ENCODE measurements around the gene TMPRSS2.

Gene TMPRSS2

DNA sequence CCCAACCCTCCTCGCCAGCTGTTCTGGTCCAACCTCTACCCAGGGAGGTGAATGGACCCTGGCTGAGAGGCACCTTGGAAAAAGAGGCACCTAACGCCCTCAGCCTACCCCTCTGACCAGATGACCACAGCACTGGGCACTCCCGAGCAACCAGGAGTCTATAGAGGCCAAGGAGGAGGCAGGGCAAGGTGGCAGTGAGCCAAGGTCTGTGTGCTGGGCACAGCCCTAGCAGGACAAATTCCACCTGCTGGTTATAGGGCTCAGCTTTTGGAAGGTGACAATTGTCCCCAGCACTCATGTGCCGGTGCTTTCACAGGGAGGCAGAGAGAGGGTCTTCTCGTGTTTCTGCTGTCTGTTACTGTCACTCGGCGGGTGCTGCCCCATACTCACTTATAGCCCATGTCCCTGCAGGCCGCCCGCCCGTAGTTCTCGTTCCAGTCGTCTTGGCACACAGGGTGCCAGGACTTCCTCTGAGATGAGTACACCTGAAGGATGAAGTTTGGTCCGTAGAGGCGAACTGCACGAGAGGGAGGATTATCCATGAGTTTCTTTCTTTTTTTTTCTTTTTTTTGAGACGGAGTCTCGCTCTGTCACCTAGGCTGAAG, 27.8 kb downstream of the TMPRSS2 start:
- DNase-seq = no peak

DNA sequence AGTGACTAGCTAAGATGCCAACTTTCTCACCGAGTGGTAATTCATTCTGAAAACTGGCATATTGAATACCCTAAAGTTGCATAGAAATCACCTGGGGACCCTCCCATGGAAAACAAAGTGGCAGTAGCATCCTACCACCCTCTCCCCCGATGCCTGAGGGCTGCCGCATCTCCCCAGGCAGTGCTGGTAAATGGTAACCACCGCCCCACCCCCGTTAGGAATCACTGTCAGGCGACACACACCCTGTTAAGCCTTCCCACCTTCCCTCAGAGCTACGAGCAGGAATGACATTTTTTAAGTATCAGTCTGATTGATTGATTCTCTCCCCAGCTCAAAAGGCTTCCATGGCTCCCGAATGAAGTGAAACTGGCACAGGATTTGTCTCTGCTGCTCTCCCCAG, 28.3 kb downstream of the TMPRSS2 start:
- DNase-seq = no peak

- DNase-seq = no peak
Measured at GRCh38 chr21:41478319-41479177, 29.4 kb downstream of the TMPRSS2 start.

GRCh38 chr21:41477641-41478318, 30.2 kb downstream of the TMPRSS2 start:
- no peak for DNase-seq

- no peak for DNase-seq
Measured at GRCh38 chr21:41475714-41476420, 32.1 kb downstream of the TMPRSS2 start.

DNA sequence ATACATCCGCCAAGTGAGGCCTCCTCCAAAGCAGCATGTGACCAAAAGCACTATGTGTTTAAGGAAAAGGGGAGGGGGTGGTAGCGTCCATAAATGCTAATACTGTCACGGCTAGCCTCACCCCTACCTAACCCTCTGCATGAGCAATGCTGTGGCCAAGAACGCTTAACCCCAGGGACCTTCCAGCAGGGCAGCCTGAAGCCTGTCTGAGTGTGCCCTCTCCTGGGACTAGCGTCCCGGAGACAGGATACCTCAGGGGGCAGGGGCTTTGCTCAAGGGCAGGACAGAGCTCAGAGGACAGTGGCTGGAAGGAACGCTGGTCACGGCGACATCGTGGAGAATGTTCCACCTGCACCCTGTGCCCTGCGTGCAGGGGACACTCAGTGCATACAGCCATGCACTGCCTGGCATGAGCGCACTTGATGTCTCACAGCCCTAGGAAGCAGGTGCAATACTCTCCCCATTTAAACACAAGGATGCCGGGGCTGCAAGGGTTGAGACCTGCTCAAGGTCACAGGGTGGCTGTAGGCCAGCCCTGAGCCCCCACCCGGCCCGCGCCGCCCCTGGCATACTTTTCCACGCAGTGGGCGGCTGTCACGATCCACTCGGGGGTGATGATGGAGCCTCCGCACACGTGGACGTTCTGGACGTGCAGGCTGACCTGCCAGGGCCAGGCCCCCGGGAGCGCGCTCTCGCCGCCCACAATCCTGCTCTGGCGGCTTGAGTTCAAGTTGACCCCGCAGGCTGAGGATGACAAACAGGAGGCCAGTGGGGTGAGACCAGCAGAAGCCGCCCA, 35.0 kb downstream of the TMPRSS2 start:
- DNase-seq = no peak

- no peak for DNase-seq
Measured at GRCh38 chr21:41470054-41470453, 37.9 kb downstream of the TMPRSS2 start.

DNA sequence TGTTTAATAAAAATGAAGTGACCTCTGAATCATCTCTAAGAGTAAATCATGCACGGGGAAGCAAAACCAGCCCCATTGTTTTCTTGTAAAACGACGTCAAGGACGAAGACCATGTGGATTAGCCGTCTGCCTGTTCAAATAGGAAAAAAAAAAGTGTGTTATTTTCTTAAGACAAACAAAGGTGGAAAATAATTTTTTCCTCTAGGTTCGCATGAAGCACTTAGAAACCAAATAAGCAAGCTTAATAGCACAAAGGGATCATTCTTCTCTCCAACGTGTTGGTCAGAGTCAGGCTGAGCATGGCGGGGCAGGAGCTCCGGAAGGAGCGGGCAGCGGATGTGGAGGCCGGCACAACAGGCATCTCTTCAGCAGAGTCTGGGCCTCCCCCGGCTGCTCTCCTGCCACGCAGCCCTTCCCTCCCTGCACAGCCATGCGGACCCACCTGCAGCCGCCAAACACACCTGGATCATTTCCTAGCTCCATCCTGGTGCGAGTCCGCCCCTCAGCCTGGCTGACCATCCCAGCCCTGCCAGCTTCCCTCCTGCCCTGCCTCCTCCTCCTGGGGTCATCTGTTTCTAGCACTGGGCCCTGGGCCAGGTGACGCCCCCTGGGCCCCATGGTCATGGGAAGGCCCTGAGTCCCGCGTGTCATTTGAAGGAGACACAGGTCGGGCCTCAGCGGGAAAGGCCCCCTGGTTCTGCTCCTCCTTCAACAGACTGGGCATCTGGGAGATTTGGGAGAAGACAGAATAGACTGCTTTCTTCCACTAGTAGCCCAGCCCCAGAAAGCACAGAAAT, 41.7 kb downstream of the TMPRSS2 start:
- no peak for DNase-seq

DNA sequence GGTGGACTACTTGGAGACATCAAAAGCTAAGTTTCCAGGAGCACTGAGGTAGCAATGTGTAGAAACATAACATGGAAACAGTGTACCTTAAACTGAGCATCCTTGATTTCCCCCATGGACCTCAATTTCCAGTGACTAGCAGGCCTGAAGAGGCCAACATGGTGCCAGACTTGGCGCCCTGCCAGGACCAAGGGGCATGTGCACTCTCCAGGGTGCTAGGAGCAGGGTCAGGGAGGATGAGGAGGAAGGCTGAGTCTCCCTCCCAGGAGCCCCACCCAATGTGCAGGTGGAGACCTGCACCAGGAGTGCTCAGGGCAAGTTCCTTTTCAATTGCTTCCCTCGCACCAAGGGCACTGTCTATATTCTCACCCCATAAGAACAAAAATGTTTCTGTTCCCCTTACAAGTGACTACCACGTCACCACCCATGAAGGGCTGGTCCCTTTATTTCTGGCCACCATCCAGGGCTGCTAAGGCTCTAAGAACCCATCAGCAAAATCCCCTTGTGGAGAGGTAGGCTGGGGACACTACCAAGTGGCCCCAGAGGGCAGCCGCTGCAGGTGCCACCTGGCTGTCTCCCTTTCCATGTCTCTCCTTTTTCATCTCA, 42.7 kb downstream of the TMPRSS2 start:
- no peak for DNase-seq

- peak; percentile 59 for DNase-seq
Measured at GRCh38 chr21:41460578-41461527, 47.1 kb downstream of the TMPRSS2 start.

- no peak for DNase-seq
Measured at GRCh38 chr21:41459884-41460534, 47.9 kb downstream of the TMPRSS2 start.

- no peak for DNase-seq
Measured at GRCh38 chr21:41458559-41458958, 49.4 kb downstream of the TMPRSS2 start.

GRCh38 chr21:41458121-41458520, 49.8 kb downstream of the TMPRSS2 start:
- no peak for DNase-seq

DNA sequence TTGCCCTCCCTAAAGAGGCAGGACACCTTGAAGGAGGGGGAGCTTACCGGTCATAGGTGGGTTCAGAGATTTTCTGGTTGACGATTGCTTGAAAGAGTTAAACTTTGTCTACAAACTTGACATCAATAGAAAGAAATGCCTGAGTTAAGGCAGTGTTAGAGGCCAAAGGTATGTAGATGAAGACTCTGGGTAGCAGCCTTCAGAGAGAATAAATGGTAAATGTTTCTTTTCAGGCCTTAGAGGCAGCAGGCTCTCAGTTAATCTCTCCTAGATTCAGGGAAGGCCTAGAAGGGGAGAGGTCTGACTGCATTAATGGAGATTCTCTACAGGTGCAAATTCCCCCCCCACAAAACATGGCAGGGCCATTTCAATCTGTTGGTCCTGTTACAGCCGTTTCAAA, 54.2 kb downstream of the TMPRSS2 start:
- no peak for DNase-seq

DNA sequence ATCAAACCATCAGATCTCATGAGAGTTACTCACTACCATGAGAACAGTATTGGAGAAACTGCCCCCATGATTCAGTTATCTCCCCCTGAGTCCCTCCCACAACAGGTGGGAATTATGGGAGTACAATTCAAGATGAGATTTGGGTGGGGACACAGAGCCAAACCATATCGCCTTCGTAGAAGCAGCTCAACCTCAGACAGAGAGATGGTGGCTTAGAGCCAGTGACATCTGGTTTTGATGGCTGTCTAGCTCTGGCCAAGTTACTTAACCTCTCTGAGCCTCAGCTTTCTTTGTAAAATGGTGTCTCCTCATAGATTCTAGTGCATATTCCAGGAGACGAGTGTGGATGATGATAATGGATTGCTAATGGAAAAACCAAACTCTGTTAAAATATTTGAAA, 54.8 kb downstream of the TMPRSS2 start:
- DNase-seq = no peak

- no peak for DNase-seq
Measured at GRCh38 chr21:41451753-41452676, 55.9 kb downstream of the TMPRSS2 start.

GRCh38 chr21:41449613-41450012, 58.3 kb downstream of the TMPRSS2 start:
- DNase-seq = no peak

DNA sequence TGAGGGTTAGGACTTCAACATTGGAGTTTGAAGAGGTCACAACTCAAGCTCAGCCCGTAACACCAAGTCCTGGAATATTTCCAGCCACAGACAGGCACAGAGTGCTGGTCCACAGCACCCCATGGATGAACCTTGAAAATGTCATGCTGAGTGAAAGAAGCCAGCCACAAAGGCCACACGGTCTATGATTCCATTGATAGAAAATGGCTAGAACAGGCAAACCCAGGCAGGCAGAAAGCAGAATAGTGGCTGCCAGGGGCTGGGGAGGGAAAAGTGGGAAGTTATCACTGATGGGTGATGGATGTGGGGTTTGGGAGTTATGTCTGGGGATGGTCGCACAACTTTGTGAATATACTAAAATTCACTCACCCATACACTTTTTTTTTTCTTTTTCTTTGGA, 60.6 kb downstream of the TMPRSS2 start:
- no peak for DNase-seq
